ENCODE data around the gene SMAP2. TPM values are rescaled to one million over a fixed set of nuclear protein-coding genes. Genes with fewer than 3 reads are reported as not detected.

SMAP2 gene
- total RNA-seq, 1 donor from 2014 or later, result 12.7 TPM

Other genes with a start within 250 kb of the SMAP2 start
- gene RLF, start 212.3 kb upstream of the SMAP2 start, total RNA-seq, result 14.0 TPM in 2 replicates
- gene TMCO2, start 125.8 kb upstream of the SMAP2 start, total RNA-seq, result not detected in 2 replicates
- gene ZMPSTE24, start 115.5 kb upstream of the SMAP2 start, total RNA-seq, result 41.2 and 43.4 TPM in 2 replicates
- gene COL9A2, start 56.4 kb upstream of the SMAP2 start, total RNA-seq, result 2.1 and 2.7 TPM in 2 replicates
- gene ZFP69B, start 76.7 kb downstream of the SMAP2 start, total RNA-seq, result 6.7 TPM in 2 replicates
- 3.7 and 4.9 TPM in 2 replicates for gene ZFP69, start 103.6 kb downstream of the SMAP2 start, total RNA-seq
- gene EXO5, start 135.0 kb downstream of the SMAP2 start, total RNA-seq, result 9.7 and 10.0 TPM in 2 replicates
- 4.7 and 5.4 TPM in 2 replicates for gene ZNF684, start 157.9 kb downstream of the SMAP2 start, total RNA-seq